SK-N-SH treated with all-trans-retinoic acid at 6 μM for 48 hours (cell line): Measurements from ENCODE around the gene ZNF649.
"Not testable (repeated sequence)": the region's sequence is repeated elsewhere in the genome, so short reads cannot be mapped to it uniquely, and the experiment has no call there.

Source experiments
- ATAC-seq: fragments of 200-7000 bp; cut with Tn5 transposase; 3 replicates; pipeline ENCODE4 v1.9.1; 2020; ENCODE audit warnings: mild to moderate bottlenecking, moderate library complexity
- ARNTL ChIP-seq: fragments of 450-650 bp; formaldehyde crosslinking; IDR thresholded peaks from 2 replicates; pipeline ENCODE4 v1.5.0; 2020; ENCODE audit warnings: low read depth, mild to moderate bottlenecking, moderate library complexity, borderline replicate concordance
- BACH2 ChIP-seq: fragments of 250-450 bp; sonication (Bioruptor Pico); IDR thresholded peaks from 2 replicates; pipeline ENCODE4 v1.9.0; 2021; ENCODE audit warnings: mild to moderate bottlenecking, borderline replicate concordance
- CSDC2 ChIP-seq: fragments of 250-450 bp; sonication (Bioruptor Pico); IDR thresholded peaks from 2 replicates; pipeline ENCODE4 v1.5.0; 2020; ENCODE audit warnings: mild to moderate bottlenecking, moderate library complexity
- ESRRG ChIP-seq: fragments of 250-450 bp; sonication (Bioruptor Pico); IDR thresholded peaks from 2 replicates; pipeline ENCODE4 v1.6.1; 2021; ENCODE audit warnings: mild to moderate bottlenecking
- ISL1 ChIP-seq: fragments of 250-450 bp; sonication (Bioruptor Pico); IDR thresholded peaks from 2 replicates; pipeline ENCODE4 v2.1.2; 2022; ENCODE audit warnings: mild to moderate bottlenecking, moderate library complexity
- OSR1 ChIP-seq: fragments of 250-450 bp; sonication (Bioruptor Pico); IDR thresholded peaks from 2 replicates; pipeline ENCODE4 v1.8.0; 2022; ENCODE audit warnings: moderate library complexity, mild to moderate bottlenecking, inconsistent platforms
- PPARA ChIP-seq: fragments of 250-450 bp; sonication (Bioruptor Pico); IDR thresholded peaks from 2 replicates; pipeline ENCODE4 v1.5.0; 2020; ENCODE audit warnings: mild to moderate bottlenecking, borderline replicate concordance
- RARB ChIP-seq: fragments of 250-450 bp; sonication (Bioruptor Pico); IDR thresholded peaks from 2 replicates; pipeline ENCODE4 v1.8.0; 2021; ENCODE audit warnings: mild to moderate bottlenecking, moderate library complexity
- TCF4 ChIP-seq: fragments of 250-450 bp; sonication (Bioruptor Pico); IDR thresholded peaks from 2 replicates; pipeline ENCODE4 v1.8.0; 2021; ENCODE audit warnings: mild to moderate bottlenecking, moderate library complexity, borderline replicate concordance
- TOX ChIP-seq: fragments of 250-450 bp; sonication (Bioruptor Pico); IDR thresholded peaks from 2 replicates; pipeline ENCODE4 v1.8.0; 2021; ENCODE audit warnings: mild to moderate bottlenecking, moderate library complexity, borderline replicate concordance
- ZC3H10 ChIP-seq: fragments of 250-450 bp; sonication (Bioruptor Pico); IDR thresholded peaks from 2 replicates; pipeline ENCODE4 v1.5.1; 2021; ENCODE audit warnings: mild to moderate bottlenecking, moderate library complexity
- ZFP3 ChIP-seq: fragments of 250-450 bp; sonication (Bioruptor Pico); IDR thresholded peaks from 2 replicates; pipeline ENCODE4 v1.5.0; 2020; ENCODE audit warnings: mild to moderate bottlenecking, moderate library complexity
- ZFP30 ChIP-seq: fragments of 450-650 bp; formaldehyde crosslinking; IDR thresholded peaks from 2 replicates; pipeline ENCODE4 v1.5.0; 2022; ENCODE audit warnings: mild to moderate bottlenecking, moderate library complexity
- ZNF565 ChIP-seq: fragments of 450-650 bp; formaldehyde crosslinking; conservative IDR thresholded peaks from 2 replicates; pipeline ENCODE4 v1.5.0; 2020; ENCODE audit warnings: low read depth, mild to moderate bottlenecking, moderate library complexity
- ZNF70 ChIP-seq: fragments of 450-650 bp; formaldehyde crosslinking; IDR thresholded peaks from 2 replicates; pipeline ENCODE4 v1.5.0; 2020; ENCODE audit warnings: mild to moderate bottlenecking, moderate library complexity
- TF ChIP-seq, protein P1 (sequence below): fragments of 250-450 bp; sonication (Bioruptor Pico); IDR thresholded peaks from 2 replicates; pipeline ENCODE4 v1.8.0; 2020; ENCODE audit warnings: mild to moderate bottlenecking, moderate library complexity, borderline replicate concordance
- TF ChIP-seq, protein P2 (sequence below): fragments of 250-450 bp; sonication (Bioruptor Pico); IDR thresholded peaks from 2 replicates; pipeline ENCODE4 v1.5.1; 2021; ENCODE audit warnings: mild to moderate bottlenecking, moderate library complexity
- TF ChIP-seq, protein P3 (sequence below): fragments of 250-450 bp; sonication (Bioruptor Pico); IDR thresholded peaks from 2 replicates; pipeline ENCODE4 v1.5.1; 2020; ENCODE audit warnings: low read depth, mild to moderate bottlenecking, moderate library complexity
- TF ChIP-seq, protein P4 (sequence below): fragments of 250-450 bp; sonication (Bioruptor Pico); IDR thresholded peaks from 2 replicates; pipeline ENCODE4 v1.8.0; 2021; ENCODE audit warnings: low read depth, mild to moderate bottlenecking, moderate library complexity, borderline replicate concordance

The ZNF649 gene

DNA sequence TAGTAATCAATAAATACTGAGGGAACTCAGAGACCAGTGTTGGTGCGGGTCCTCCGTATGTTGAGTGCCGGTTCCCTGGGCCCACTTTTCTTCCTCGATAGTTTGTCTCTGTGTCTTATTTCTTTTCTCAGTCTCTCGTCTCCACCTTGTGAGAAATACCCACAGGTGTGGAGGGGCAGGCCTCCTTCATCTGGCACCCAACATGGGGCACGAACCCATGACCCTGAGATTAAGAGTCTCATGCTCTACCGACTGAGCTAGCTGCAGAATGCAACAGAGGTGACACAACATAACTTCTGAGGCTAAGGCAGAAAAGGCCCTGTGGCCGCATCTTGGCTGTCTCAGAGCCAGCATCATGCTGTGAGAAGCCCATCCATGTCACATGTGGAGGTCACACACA lies 17.1 kb upstream of the ZNF649 start (continued):
- TF ChIP-seq PPARA (no peak), OSR1 (CRISPR knock-in tag) (no peak), ZC3H10 (CRISPR knock-in tag) (no peak), ISL1 (CRISPR knock-in tag) (no peak), ZFP30 (CRISPR knock-in tag) (no peak), TOX (no peak), ZNF70 (CRISPR knock-in tag) (no peak)
- TF ChIP-seq, protein P1, sequence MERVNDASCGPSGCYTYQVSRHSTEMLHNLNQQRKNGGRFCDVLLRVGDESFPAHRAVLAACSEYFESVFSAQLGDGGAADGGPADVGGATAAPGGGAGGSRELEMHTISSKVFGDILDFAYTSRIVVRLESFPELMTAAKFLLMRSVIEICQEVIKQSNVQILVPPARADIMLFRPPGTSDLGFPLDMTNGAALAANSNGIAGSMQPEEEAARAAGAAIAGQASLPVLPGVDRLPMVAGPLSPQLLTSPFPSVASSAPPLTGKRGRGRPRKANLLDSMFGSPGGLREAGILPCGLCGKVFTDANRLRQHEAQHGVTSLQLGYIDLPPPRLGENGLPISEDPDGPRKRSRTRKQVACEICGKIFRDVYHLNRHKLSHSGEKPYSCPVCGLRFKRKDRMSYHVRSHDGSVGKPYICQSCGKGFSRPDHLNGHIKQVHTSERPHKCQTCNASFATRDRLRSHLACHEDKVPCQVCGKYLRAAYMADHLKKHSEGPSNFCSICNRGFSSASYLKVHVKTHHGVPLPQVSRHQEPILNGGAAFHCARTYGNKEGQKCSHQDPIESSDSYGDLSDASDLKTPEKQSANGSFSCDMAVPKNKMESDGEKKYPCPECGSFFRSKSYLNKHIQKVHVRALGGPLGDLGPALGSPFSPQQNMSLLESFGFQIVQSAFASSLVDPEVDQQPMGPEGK = no peak
- TF ChIP-seq, protein P2, sequence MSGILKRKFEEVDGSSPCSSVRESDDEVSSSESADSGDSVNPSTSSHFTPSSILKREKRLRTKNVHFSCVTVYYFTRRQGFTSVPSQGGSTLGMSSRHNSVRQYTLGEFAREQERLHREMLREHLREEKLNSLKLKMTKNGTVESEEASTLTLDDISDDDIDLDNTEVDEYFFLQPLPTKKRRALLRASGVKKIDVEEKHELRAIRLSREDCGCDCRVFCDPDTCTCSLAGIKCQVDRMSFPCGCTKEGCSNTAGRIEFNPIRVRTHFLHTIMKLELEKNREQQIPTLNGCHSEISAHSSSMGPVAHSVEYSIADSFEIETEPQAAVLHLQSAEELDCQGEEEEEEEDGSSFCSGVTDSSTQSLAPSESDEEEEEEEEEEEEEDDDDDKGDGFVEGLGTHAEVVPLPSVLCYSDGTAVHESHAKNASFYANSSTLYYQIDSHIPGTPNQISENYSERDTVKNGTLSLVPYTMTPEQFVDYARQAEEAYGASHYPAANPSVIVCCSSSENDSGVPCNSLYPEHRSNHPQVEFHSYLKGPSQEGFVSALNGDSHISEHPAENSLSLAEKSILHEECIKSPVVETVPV (CRISPR knock-in tag) = no peak

DNA sequence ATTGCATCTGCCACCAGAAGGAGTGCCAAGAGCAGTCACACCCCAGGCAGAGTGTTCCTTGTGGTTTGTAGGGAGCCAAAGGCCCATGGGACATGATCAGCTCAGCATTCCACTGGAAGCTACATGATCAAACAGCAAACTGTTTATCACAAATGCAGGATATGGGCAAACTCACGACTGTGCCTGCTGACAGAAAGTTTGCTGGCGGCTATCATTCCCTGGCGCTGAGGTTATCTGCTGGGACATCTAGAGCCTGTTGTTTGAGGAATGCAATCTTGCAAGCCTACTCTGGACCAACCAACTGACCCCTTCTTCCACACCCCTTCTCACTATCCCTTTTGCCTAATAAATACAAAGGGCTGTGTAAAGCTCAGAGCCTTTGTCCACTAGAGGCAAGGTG lies 14.8 kb upstream of the ZNF649 start:
- no peak for ATAC-seq
- no peak for TF ChIP-seq OSR1 (CRISPR knock-in tag)
- TF ChIP-seq, all 23 proteins: peak for 0

DNA sequence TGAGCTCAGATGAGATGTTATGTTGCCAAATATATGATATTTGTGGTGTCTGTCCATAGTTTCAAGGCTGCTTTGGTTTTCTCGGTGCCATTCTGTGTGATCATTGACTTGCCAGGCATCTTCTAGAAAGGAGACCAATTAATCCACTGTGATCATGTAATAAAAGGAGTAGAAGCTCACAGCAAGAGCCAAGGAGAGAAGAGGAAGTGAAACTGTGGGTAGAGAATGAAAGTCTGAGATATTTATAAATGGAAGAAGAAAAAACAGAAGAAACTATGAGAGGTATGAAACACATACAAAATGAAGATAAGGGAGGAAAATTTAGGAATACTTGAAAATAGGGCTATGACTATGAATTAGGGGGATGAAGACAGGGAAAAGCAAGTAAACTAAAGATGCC lies 11.3 kb upstream of the ZNF649 start:
- TF ChIP-seq ZNF565 (CRISPR knock-in tag) (no peak), ISL1 (CRISPR knock-in tag) (no peak), OSR1 (CRISPR knock-in tag) (no peak), RARB (CRISPR knock-in tag) (no peak), ESRRG (no peak)
- TF ChIP-seq, protein P1 = no peak
- TF ChIP-seq, protein P3, sequence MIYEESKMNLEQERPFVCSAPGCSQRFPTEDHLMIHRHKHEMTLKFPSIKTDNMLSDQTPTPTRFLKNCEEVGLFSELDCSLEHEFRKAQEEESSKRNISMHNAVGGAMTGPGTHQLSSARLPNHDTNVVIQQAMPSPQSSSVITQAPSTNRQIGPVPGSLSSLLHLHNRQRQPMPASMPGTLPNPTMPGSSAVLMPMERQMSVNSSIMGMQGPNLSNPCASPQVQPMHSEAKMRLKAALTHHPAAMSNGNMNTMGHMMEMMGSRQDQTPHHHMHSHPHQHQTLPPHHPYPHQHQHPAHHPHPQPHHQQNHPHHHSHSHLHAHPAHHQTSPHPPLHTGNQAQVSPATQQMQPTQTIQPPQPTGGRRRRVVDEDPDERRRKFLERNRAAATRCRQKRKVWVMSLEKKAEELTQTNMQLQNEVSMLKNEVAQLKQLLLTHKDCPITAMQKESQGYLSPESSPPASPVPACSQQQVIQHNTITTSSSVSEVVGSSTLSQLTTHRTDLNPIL (CRISPR knock-in tag) = no peak
- TF ChIP-seq, all 23 proteins: peak for 0

DNA sequence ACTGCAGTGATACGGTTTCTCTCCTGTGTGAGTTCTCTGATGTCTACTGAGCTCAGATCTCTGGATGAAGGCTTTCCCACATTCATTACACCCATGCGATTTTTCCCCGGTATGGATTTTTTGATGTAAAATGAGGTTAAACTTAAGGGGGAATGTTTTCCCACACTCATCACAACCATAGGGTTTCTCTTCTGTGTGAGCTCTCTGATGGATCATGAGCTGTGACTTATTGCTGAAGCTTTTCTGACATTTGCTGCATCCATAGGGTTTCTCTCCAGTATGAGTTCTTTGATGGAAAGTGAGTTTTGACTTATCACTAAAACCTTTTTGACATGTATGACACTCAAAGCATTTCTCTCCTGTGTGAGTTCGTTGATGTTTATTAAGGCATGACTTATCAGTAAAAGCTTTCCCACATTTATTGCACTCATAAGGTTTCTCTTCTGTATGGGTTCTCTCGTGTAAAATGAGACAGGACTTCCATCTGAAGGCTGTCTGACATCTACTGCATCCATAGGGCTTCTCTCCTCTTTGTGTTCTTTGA lies 10.6 kb upstream of the ZNF649 start:
- TF ChIP-seq ZNF565 (CRISPR knock-in tag) (no peak), ISL1 (CRISPR knock-in tag) (no peak)
- ATAC-seq = no peak

More for the DNA sequence above, 11.3 kb upstream of the ZNF649 start:
- no peak for ATAC-seq

DNA sequence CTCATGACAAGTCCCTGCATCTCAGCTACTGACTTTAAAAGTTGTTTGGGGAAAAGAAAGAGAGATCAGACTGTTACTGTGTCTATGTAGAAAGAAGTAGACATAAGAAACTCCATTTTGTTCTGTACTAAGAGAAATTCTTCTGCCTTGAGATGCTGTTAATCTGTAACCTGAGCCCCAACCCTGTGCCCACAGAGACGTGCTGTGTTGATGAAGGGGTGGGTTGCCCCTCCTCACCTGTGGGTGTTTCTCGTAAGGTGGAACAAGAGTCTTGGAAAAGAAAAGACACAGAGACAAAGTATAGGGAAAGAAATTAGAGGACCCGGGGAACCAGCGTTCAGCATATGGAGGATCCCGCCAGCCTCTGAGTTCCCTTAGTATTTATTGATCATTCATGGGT lies 3.2 kb upstream of the ZNF649 start:
- not testable (repeated sequence) for ATAC-seq

DNA sequence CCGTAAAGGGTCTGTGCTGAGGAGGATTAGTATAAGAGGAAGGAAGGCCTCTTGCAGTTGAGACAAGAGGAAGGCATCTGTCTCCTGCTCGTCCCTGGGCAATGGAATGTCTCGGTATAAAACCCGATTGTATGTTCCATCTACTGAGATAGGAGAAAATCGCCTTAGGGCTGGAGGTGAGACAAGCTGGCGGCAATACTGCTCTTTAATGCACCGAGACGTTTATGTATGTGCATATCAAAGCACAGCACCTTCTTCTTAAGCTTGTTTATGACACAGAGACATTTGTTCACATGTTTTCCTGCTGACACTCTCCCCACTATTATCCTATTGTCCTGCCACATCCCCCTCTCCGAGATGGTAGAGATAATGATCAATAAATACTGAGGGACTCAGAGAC lies 1.3 kb upstream of the ZNF649 start:
- not testable (repeated sequence) for ATAC-seq

DNA sequence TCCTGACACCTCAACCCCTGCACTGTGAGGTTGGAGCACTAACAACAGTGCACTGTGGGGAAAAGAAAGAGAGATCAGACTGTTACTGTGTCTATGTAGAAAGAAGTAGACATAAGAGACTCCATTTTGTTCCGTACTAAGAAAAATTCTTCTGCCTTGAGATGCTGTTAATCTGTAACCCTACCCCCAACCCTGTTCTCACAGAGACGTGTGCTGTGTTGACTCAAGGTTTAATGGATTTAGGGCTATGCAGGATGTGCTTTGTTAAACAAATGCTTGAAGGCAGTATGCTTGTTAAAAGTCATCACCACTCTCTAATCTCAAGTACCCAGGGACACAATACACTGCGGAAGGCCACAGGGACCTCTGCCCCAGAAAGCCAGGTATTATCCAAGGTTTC lies 822 bp upstream of the ZNF649 start:
- not testable (repeated sequence) for ATAC-seq

DNA sequence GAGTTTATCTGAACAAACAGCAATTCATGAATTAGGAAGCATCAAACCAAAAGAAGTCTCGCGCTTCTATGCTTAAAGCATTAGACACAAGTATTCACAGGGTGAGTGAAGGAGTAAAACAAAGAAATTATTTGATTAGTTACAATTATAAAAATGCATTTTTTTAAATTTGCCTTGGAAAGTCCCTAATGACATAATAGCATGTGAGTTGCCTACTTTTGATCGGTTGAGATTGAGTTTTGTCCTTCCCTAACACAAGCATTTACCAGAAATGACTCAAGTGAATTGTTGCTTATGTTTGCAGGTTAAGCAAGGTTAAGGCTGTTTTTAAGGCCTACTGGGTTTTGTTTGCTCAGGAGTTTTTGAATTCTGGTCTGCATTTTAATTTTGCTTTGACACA lies 389 bp upstream of the ZNF649 start:
- peak; percentile 15 for ATAC-seq
- no peak for TF ChIP-seq ARNTL (CRISPR knock-in tag)
- TF ChIP-seq ZNF70 (CRISPR knock-in tag) = no peak
- no peak for TF ChIP-seq TCF4 (CRISPR knock-in tag)
- no peak for TF ChIP-seq TOX
- no peak for TF ChIP-seq ZFP30 (CRISPR knock-in tag)
- TF ChIP-seq ESRRG = no peak
- TF ChIP-seq, protein P2 (CRISPR knock-in tag) = no peak
- TF ChIP-seq RARB (CRISPR knock-in tag) = no peak
- no peak for TF ChIP-seq ZFP3 (CRISPR knock-in tag)
- no peak for TF ChIP-seq CSDC2 (CRISPR knock-in tag)
- TF ChIP-seq, protein P4, sequence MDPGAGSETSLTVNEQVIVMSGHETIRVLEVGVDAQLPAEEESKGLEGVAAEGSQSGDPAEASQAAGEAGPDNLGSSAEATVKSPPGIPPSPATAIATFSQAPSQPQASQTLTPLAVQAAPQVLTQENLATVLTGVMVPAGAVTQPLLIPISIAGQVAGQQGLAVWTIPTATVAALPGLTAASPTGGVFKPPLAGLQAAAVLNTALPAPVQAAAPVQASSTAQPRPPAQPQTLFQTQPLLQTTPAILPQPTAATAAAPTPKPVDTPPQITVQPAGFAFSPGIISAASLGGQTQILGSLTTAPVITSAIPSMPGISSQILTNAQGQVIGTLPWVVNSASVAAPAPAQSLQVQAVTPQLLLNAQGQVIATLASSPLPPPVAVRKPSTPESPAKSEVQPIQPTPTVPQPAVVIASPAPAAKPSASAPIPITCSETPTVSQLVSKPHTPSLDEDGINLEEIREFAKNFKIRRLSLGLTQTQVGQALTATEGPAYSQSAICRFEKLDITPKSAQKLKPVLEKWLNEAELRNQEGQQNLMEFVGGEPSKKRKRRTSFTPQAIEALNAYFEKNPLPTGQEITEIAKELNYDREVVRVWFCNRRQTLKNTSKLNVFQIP = no peak
- TF ChIP-seq BACH2 = no peak
- TF ChIP-seq, all 23 proteins: peak for 0
